Large intestine (tissue), 3 donors: ENCODE results near the gene CPLANE2. TPM values are rescaled to one million over a fixed set of nuclear protein-coding genes. Genes with fewer than 3 reads are reported as not detected.

Experiments used
- DNase-seq, 2 donors: peaks; one replicate each; pipeline versions ENCODE4 v3.0.0 to v3.0.0-alpha.2; 2013
- H3K27ac ChIP-seq: one replicate; pipeline ENCODE4 v1.5.1; 2013; ENCODE audit warnings: low read length
- H3K27me3 ChIP-seq: 2 replicates; pipeline ENCODE4 v1.6.1; 2013; ENCODE audit warnings: low read length; ENCODE audit not compliant: control insufficient read depth, insufficient read depth
- H3K36me3 ChIP-seq: 2 replicates; pipeline ENCODE4 v1.6.1; 2013; ENCODE audit warnings: low read length; ENCODE audit not compliant: control insufficient read depth, insufficient read depth
- H3K4me1 ChIP-seq: one replicate; pipeline ENCODE4 v1.6.1; 2013; ENCODE audit warnings: low read length; ENCODE audit not compliant: control insufficient read depth, insufficient read depth
- H3K4me3 ChIP-seq: one replicate; pipeline ENCODE4 v1.5.1; 2013; ENCODE audit warnings: low read length
- H3K9me3 ChIP-seq: one replicate; pipeline ENCODE4 v1.6.1; 2013; ENCODE audit warnings: mild to moderate bottlenecking, low read depth, low read length, moderate library complexity; ENCODE audit not compliant: control insufficient read depth
- WGBS: methylation state at CpG from one replicate; pipeline ENCODE4 v1.1.5; 2013; ENCODE audit warnings: low lambda C conversion rate; ENCODE audit not compliant: insufficient coverage; 5-methylcytosine and 5-hydroxymethylcytosine counted together
- polyA plus RNA-seq: library from polyadenylated mRNA; unstranded; fragments of 120-200 nt; gene quantifications from one replicate; pipeline ENCODE4 v1.2.1, GENCODE V29; 2013

CPLANE2 gene
- polyA plus RNA-seq, 1 donor = 6.2 TPM

DNA sequence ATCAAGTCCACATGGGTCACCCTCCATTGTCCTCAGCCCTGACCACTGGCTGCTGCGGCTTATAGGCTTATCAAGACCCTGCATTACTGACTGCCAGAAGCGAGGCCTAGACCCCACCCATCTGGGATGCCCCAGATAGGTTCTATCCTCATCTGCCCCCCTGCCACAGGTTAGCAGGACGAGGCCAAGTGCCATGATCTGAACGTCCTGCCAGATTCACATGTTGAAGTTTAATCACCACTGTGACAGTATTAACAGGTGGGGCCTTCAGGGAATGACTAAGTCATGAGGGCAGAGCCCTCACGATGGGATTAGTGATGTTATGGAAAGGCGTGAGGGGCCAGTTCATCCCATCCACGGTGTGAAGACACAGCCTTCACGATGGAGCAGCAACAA lies 6.2 kb upstream of the CPLANE2 start:
- Histone ChIP-seq H3K9me3 (no peaks in the 10 kb centered on the region), H3K27ac (no peak overlapping the region), H3K36me3 (peaks cover 17% of the 10 kb centered on the region), H3K4me3 (no peak overlapping the region), H3K27me3 (no peaks in the 10 kb centered on the region), H3K4me1 (peaks cover 7% of the 10 kb centered on the region)
- DNase-seq = no peak
- no CpG with 5 or more reads among the region's 8 CpGs for whole genome bisulfite sequencing

DNA sequence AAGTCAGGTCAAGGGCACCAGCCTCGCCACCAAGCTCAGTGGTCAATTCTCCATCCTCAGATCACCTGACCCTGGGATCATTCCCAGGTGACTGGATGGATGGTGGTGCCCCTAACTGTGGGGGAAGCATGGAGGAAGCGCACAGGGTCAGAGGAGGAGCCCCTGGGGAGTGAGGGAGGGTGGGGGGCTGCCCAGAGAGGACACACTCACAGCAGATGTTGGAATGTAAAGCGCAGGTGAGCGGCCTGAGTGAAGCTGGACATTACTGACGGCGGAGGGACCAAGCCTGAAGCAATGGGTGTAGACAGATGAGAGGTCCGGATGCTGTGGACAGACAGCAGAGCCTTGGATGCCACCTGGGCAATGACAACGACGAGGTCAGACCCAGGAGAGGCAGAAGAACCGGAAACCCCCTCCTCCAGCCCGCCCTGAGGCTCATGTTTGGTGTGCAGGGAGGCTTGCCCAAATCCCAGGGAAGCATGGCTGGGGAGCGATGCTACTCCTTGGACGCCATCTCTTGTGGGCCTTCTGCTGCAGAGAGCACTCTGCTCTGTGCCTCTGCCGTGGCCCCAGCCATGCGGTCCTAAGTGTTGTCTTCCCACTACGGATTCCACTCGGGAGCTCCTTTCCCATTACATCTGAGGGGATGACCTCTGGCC lies 5.7 kb upstream of the CPLANE2 start:
- Histone ChIP-seq H3K27me3 (no peaks in the 10 kb centered on the region), H3K4me1 (peaks cover 3% of the 10 kb centered on the region), H3K27ac (no peak overlapping the region), H3K36me3 (peaks cover 14% of the 10 kb centered on the region), H3K9me3 (no peaks in the 10 kb centered on the region), H3K4me3 (no peak overlapping the region)
- WGBS = 90% methylated on average over 2 of the region's 17 CpGs
- DNase-seq = no peak

DNA sequence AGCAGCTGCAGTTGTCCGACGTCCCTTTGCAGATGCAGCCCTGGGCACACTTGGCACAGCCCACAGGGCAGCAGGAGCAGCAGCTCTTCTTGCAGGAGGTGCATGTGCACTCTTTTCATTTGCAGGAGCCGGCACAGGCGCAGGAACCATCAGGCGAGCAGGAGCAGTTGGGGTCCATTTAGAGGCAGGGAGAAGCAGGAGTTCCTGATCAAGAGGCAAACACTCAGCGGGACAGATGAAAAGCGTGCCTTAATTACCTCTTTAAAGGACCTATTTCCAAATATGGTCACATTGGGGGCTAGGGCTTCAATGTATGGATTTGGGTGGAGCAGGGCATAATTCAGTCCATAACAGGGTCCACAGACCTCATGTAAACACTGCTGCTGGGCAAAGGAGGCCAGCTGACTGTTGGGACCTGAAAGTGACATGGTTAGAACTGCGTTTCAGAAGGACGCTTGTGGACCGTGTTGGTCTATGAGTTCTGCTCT lies 4.3 kb upstream of the CPLANE2 start:
- Histone ChIP-seq H3K9me3 (no peaks in the 10 kb centered on the region), H3K4me1 (peaks cover 11% of the 10 kb centered on the region), H3K4me3 (no peak overlapping the region), H3K36me3 (peaks cover 6% of the 10 kb centered on the region), H3K27me3 (no peaks in the 10 kb centered on the region), H3K27ac (no peak overlapping the region)
- DNase-seq = no peak
- no CpG with 5 or more reads among the region's 10 CpGs for WGBS

DNA sequence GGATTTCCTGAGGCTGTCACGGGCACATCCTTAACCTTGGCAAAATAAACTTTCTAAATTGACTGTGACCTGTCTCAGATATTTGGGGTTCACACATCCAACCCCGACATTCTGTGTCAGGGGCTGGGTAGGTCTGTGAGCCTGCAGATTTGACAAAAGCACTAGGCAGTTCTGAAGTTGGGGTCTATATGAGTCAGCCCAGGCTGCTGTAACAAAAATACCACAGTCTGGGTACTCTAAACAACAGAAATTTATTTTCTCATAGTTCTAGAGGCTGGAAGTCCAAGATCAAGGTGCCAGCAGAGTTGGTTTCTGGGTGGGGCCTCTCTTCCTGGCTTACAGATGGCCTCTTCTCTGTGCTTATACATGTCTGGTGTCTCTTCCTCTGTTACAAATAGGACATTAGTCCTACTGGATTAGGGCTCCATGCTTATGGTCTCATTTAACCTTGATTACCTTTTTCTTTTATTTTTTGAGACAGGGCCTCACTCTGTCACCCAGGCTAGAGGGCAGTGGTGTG lies 3.0 kb upstream of the CPLANE2 start:
- Histone ChIP-seq H3K4me1 (peaks cover 15% of the 10 kb centered on the region), H3K4me3 (no peak overlapping the region), H3K36me3 (no peaks in the 10 kb centered on the region), H3K27me3 (no peaks in the 10 kb centered on the region), H3K9me3 (no peaks in the 10 kb centered on the region), H3K27ac (no peak overlapping the region)
- 100% methylated on average over 1 of the region's 2 CpGs for WGBS
- DNase-seq = no peak

DNA sequence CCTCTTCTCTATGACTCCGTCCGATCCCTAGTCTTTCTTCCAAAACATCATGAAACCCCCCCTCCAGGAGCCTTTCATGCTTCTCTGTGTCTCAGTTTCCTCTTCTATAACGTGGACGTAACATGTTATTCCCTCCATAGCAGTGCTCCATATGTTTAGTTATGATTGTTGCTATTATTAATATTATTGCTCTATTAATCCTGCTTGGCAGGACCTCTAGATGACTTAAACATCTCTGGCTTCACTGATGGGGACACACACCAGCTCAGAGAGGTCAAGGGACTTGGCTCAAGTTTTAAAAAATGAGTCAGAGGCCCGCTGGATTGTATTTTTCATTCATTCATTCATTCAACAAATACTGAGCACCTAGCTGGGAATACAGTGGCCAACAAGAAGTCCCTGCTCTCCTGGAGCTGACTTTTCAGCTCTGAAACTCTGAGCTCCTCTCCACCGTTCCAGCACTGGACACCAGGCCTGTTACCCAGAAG lies 404 bp upstream of the CPLANE2 start:
- H3K36me3 ChIP-seq = peaks cover under 1% of the 10 kb centered on the region
- no peaks in the 10 kb centered on the region for H3K9me3 ChIP-seq
- peak overlapping the region; percentile 34 for H3K4me3 ChIP-seq

DNA sequence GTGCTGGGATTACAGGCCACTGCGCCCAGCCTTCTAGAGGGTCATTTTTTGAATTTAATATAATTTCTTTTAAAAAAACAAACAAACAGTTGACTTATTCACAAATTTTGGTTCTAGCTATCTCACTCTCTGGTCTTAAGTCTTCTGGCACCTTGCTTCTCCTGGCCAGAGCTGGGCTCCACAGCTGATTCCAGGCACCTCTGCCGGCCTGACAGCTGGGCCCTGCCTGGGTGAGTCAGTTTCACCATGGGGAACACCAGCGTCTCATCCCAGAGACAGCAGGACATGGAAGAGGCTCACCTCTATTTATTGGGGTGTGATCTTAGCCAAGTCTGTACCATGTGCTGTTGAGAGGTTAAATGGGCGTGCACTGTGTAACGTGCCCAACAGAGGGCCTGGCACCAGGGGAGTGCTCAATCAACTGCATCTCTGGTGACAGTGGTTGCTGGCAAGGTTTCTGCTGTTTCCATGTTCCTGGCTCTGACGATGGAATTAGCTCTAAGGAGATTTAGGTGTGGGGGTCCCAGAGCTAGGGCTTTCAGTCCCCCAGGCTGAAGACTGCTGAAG lies 956 bp downstream of the CPLANE2 start:
- no peaks in the 10 kb centered on the region for H3K9me3 ChIP-seq

More for the DNA sequence above, 404 bp upstream of the CPLANE2 start:
- H3K4me1 ChIP-seq = peaks cover 12% of the 10 kb centered on the region
- whole genome bisulfite sequencing = 0% methylated on average over 1 of the region's 6 CpGs
- DNase-seq = no peak
- H3K27me3 ChIP-seq = no peaks in the 10 kb centered on the region
- peak overlapping the region; percentile 78 for H3K27ac ChIP-seq

DNA sequence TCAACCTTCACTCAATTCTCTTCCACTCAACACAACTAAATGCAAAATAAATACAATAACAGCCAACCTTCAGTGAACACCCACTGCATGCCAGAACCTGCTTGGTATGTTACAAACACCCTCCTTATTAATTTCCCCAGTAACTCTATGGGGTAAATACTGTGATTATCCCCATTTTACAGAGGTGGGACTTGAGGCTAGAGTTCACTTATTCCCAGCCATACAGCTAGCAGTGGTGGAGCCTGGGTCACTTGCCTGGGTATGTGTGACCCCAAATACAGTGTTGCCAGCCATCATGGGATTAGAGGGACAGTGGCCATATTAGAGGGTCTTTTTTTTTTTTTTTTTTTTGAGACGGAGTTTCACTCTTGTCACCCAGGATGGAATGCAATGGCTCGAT lies 1.6 kb downstream of the CPLANE2 start:
- peaks cover 5% of the 10 kb centered on the region for H3K36me3 ChIP-seq
- DNase-seq = no peak
- no peaks in the 10 kb centered on the region for H3K27me3 ChIP-seq
- no peak overlapping the region for H3K27ac ChIP-seq
- WGBS = no CpG with 5 or more reads among the region's 2 CpGs
- no peak overlapping the region for H3K4me3 ChIP-seq
- peaks cover 12% of the 10 kb centered on the region for H3K4me1 ChIP-seq
- H3K9me3 ChIP-seq = no peaks in the 10 kb centered on the region

More for the DNA sequence above, 956 bp downstream of the CPLANE2 start:
- H3K36me3 ChIP-seq = peaks cover 5% of the 10 kb centered on the region
- DNase-seq = no peak
- H3K27ac ChIP-seq = peak overlapping the region; percentile 92
- H3K4me1 ChIP-seq = peaks cover 12% of the 10 kb centered on the region
- no peaks in the 10 kb centered on the region for H3K27me3 ChIP-seq
- peak overlapping the region; percentile 95 for H3K4me3 ChIP-seq
- no CpG with 5 or more reads among the region's 6 CpGs for WGBS

DNA sequence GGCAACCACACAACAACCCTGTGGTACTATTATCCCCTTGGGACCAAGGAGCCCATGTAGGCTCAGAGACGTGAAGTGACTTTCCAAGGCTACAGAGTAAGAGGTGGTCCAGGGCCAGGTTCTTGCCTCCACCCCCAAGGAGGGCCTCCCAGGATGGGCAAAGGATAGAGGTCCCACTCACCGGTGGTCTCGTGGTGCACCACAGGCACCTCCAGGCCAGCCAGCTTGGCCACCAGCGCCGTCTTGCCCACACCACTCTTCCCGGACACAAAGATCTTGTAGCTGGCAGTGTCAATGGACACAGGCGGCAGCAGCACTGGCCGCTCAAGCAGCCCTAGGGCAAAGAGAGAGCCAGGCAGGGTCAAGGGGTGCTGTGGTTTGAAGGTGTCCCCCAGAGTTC lies 3.6 kb downstream of the CPLANE2 start:
- H3K36me3 ChIP-seq = peaks cover 5% of the 10 kb centered on the region
- no peak for DNase-seq
- no CpG with 5 or more reads among the region's 8 CpGs for WGBS

DNA sequence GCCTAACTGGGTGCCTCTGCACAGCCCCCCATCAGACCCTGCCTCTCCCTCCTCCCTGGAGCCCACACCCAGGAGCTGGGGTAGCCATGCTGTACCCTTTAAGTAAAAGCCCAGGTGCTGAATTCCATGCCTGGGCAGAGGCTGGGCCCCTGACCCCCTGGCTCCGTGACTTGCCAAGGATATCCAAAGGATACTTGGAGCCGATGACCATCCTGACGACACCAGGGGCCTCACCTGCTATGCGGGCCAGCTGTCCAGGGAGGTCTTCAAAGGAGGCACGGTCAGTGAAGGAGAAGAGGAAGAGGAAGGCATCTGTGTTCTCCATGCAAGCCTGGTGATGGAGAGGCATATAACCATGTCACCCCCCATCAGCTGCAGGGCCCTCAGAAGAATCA lies 4.7 kb downstream of the CPLANE2 start:
- peaks cover 5% of the 10 kb centered on the region for H3K36me3 ChIP-seq
- peaks cover 17% of the 10 kb centered on the region for H3K4me1 ChIP-seq
- no CpG with 5 or more reads among the region's 5 CpGs for WGBS
- H3K27me3 ChIP-seq = peaks cover 18% of the 10 kb centered on the region
- H3K4me3 ChIP-seq = no peak overlapping the region
- H3K27ac ChIP-seq = no peak overlapping the region
- DNase-seq = no peak
- H3K9me3 ChIP-seq = peaks cover 3% of the 10 kb centered on the region

More for the DNA sequence above, 3.6 kb downstream of the CPLANE2 start:
- no peak overlapping the region for H3K4me3 ChIP-seq
- H3K27me3 ChIP-seq = peaks cover 7% of the 10 kb centered on the region
- H3K9me3 ChIP-seq = no peaks in the 10 kb centered on the region
- peaks cover 12% of the 10 kb centered on the region for H3K4me1 ChIP-seq
- no peak overlapping the region for H3K27ac ChIP-seq

DNA sequence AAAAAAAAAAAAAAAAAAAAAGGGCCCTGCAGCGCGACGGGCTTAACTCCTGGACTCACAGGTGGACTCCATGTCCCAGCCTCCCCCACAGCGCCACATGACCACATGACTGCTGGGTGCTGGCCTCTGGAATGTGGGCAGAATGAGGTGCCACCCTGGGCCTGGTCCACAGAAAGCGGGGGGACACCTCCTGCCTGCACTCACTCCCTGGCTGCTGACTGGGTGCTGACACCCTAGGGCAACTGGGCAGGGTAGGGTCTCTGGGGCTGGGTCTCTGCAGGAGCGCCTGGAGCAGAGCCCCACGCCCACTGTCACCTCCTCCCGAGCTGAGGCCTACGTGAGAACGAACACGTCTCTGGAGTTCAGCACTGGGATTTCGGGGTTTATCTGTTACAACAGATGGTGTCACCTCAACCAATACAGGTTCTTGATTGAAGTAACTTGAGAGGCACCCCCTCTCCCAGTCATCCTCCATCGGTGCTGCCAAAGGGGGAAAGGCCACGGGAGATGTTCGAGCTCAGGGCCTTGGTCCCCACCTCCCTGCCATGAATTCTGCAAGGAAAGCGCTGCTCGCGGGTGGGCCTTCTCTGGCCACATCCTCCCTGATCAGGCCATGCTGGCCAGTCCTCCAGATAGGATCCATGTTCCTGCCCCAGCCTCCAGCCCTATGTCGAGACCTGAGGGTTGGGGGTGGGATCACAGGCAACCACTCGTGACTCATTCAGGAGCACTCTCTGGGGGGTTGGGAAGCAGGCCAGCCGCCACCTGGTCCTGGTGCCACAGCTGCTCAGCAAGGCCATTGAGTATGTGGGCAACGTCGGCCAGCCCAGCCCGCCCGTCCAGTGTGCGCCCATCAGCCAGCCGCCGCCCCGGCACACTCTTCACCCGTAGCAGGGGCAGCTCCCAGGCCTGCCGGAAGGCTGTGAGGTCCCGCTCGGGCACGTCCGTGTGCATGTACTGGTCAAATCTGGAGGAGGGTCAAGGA lies 5.4 kb downstream of the CPLANE2 start:
- no CpG with 5 or more reads among the region's 35 CpGs for WGBS
- DNase-seq = no peak
- H3K27ac ChIP-seq = no peak overlapping the region
- peaks cover 20% of the 10 kb centered on the region for H3K4me1 ChIP-seq
- H3K4me3 ChIP-seq = no peak overlapping the region
- peaks cover 5% of the 10 kb centered on the region for H3K36me3 ChIP-seq
- peaks cover 25% of the 10 kb centered on the region for H3K27me3 ChIP-seq
- peaks cover 7% of the 10 kb centered on the region for H3K9me3 ChIP-seq
